AG04450 (cell line): ENCODE data around the gene CDKAL1. TPM values are rescaled to one million over a fixed set of nuclear protein-coding genes. Genes with fewer than 3 reads are reported as not detected.

ENCODE experiments used
- CTCF ChIA-PET: fragments of 300-600, 350-600 bp; formaldehyde crosslinking; extraction: SDS; loops from one replicate; lab custom pipeline; 2022; ENCODE audit warnings: antibody characterized with exemption, inconsistent platforms; lab: Charles Lee
- POLR2A ChIA-PET: fragments of 350-600 bp; formaldehyde crosslinking; extraction: SDS; loops from one replicate; lab custom pipeline; 2021; ENCODE audit warnings: antibody characterized with exemption, inconsistent platforms; lab: Yijun Ruan, JAX
- DNase-seq: peaks from one replicate; pipeline ENCODE4 v3.0.0-alpha.2; 2011; ENCODE audit warnings: low read depth, low spot score
- H3K27ac ChIP-seq: one replicate; pipeline ENCODE4 v1.5.1; 2012; ENCODE audit warnings: low read depth, low read length, control low read depth
- H3K27me3 ChIP-seq: one replicate; pipeline ENCODE4 v1.6.0; 2012; ENCODE audit warnings: low read length; ENCODE audit not compliant: control insufficient read depth, insufficient read depth
- H3K4me3 ChIP-seq: 2 replicates; pipeline ENCODE4 v1.5.1; 2011; ENCODE audit warnings: mild to moderate bottlenecking, low read depth, low read length, control low read depth
- H3K9me3 ChIP-seq: 2 replicates; pipeline ENCODE4 v1.5.1; 2012; ENCODE audit warnings: low read length; ENCODE audit not compliant: control insufficient read depth, insufficient read depth
- CTCF ChIP-seq: IDR thresholded peaks from 2 replicates; pipeline ENCODE4 v1.5.1; 2011; ENCODE audit warnings: low read depth, low read length, control low read depth, inconsistent platforms
- polyA plus RNA-seq: library from polyadenylated mRNA; depleted of rRNA; stranded (reverse); fragments of >200 nt; gene quantifications from 2 replicates; pipeline ENCODE4 v1.2.3, GENCODE V29; 2011

CDKAL1 gene
- polyA plus RNA-seq, 1 experiment, result 9.2 TPM

GRCh38 chr6:20572288-20572687 lies 38.0 kb downstream of the CDKAL1 start:
- ChIA-PET POLR2A (no interaction called here), CTCF (interaction anchor here (1.1 to 1.2 kb wide), 2 partner anchors 9 to 1017 kb away, joined by 3 read pairs; no protein-coding TSS in a partner anchor)
- no peak for DNase-seq
- no peaks in the 10 kb centered on the region for H3K27me3 ChIP-seq
- no peak overlapping the region for H3K4me3 ChIP-seq
- TF ChIP-seq CTCF, result no peak
- no peak overlapping the region for H3K27ac ChIP-seq
- no peaks in the 10 kb centered on the region for H3K9me3 ChIP-seq

GRCh38 chr6:20572940-20573339 lies 38.7 kb downstream of the CDKAL1 start:
- CTCF ChIA-PET, result interaction anchor here (0.6 to 1.2 kb wide), 3 partner anchors 9 to 1016 kb away, joined by 3 read pairs; no protein-coding TSS in a partner anchor

GRCh38 chr6:20574355-20574754 lies 40.1 kb downstream of the CDKAL1 start:
- ChIA-PET POLR2A (no interaction called here), CTCF (interaction anchor here (1.7 to 2.9 kb wide), 2 partner anchors 11 to 1015 kb away, joined by 8 to 11 read pairs; no protein-coding TSS in a partner anchor)
- no peak for DNase-seq
- H3K4me3 ChIP-seq, result no peak overlapping the region
- TF ChIP-seq CTCF, result no peak
- H3K27me3 ChIP-seq, result no peaks in the 10 kb centered on the region
- no peak overlapping the region for H3K27ac ChIP-seq
- no peaks in the 10 kb centered on the region for H3K9me3 ChIP-seq

More at GRCh38 chr6:20572940-20573339, 38.7 kb downstream of the CDKAL1 start:
- no peak overlapping the region for H3K27ac ChIP-seq
- H3K27me3 ChIP-seq, result no peaks in the 10 kb centered on the region
- H3K4me3 ChIP-seq, result no peak overlapping the region
- POLR2A ChIA-PET, result no interaction called here
- no peaks in the 10 kb centered on the region for H3K9me3 ChIP-seq
- no peak for DNase-seq
- no peak for TF ChIP-seq CTCF

GRCh38 chr6:20575125-20575524 lies 40.9 kb downstream of the CDKAL1 start:
- Histone ChIP-seq H3K27me3 (no peaks in the 10 kb centered on the region), H3K27ac (no peak overlapping the region), H3K9me3 (no peaks in the 10 kb centered on the region), H3K4me3 (no peak overlapping the region)
- TF ChIP-seq CTCF, result no peak
- ChIA-PET CTCF (interaction anchor here (0.6 to 2.9 kb wide), 3 partner anchors 11 to 1572 kb away, joined by 6 to 11 read pairs (median 8); no protein-coding TSS in a partner anchor), POLR2A (interaction anchor here (0.5 kb wide), 1 partner anchor 73 kb away, joined by 8 read pairs; no protein-coding TSS in a partner anchor)
- DNase-seq, result no peak

- Histone ChIP-seq H3K27ac (no peak overlapping the region), H3K27me3 (no peaks in the 10 kb centered on the region), H3K4me3 (no peak overlapping the region), H3K9me3 (no peaks in the 10 kb centered on the region)
- POLR2A ChIA-PET, result no interaction called here
- no peak for DNase-seq
- TF ChIP-seq CTCF, result no peak
- CTCF ChIA-PET, result interaction anchor here (0.6 to 2.9 kb wide), 2 partner anchors 12 to 1571 kb away, joined by 6 to 11 read pairs; no protein-coding TSS in a partner anchor
Observed at GRCh38 chr6:20575704-20576451, 41.6 kb downstream of the CDKAL1 start.
